HEK293 (cell line): Measurements from ENCODE around the gene TENT4A.

Source experiments
- BCL11B ChIP-seq: fragments of 450-650 bp; formaldehyde crosslinking; IDR thresholded peaks from 2 replicates; pipeline ENCODE4 v1.5.1; 2016; ENCODE audit warnings: low read depth, missing biosample characterization, missing genetic modification characterization
- CTCF ChIP-seq: fragments of 450-650 bp; formaldehyde crosslinking; IDR thresholded peaks from 2 replicates; pipeline ENCODE4 v1.5.1; 2016; ENCODE audit warnings: missing biosample characterization, missing genetic modification characterization
- MZF1 ChIP-seq: fragments of 450-650 bp; formaldehyde crosslinking; IDR thresholded peaks from 2 replicates; pipeline ENCODE4 v1.5.1; 2017; ENCODE audit warnings: missing biosample characterization, missing genetic modification characterization, borderline replicate concordance
- SETDB1 ChIP-seq: IDR thresholded peaks from one replicate; pipeline ENCODE4 v1.6.1; 2017; ENCODE audit warnings: mild to moderate bottlenecking, low read length, moderate library complexity, mixed read lengths; ENCODE audit not compliant: insufficient read length
- TCF7L2 ChIP-seq: IDR thresholded peaks from 2 replicates; pipeline ENCODE4 v1.6.1; 2011; ENCODE audit warnings: low read depth, mild to moderate bottlenecking, inconsistent platforms, low read length, moderate library complexity, borderline replicate concordance
- ZBTB11 ChIP-seq: fragments of 450-650 bp; formaldehyde crosslinking; conservative IDR thresholded peaks from 2 replicates; pipeline ENCODE4 v1.5.1; 2016; ENCODE audit warnings: low read depth, missing biosample characterization, missing genetic modification characterization
- ZBTB49 ChIP-seq: fragments of 450-650 bp; formaldehyde crosslinking; IDR thresholded peaks from 2 replicates; pipeline ENCODE4 v1.5.1; 2016; ENCODE audit warnings: missing biosample characterization, missing genetic modification characterization, low read depth
- ZNF561 ChIP-seq: fragments of 450-650 bp; IDR thresholded peaks from 2 replicates; pipeline ENCODE4 v1.5.1; 2018; ENCODE audit warnings: missing biosample characterization, missing genetic modification characterization, borderline replicate concordance

GRCh38 chr5:6667648-6668047 lies 45.6 kb upstream of the TENT4A start:
- TF ChIP-seq MZF1 (no peak), CTCF (tag by site-specific recombination) (no peak), ZBTB49 (tag by site-specific recombination) (no peak), BCL11B (tag by site-specific recombination) (no peak), SETDB1 (no peak), ZBTB11 (tag by site-specific recombination) (no peak), ZNF561 (tag by site-specific recombination) (no peak), TCF7L2 (no peak)
